GM12892 (cell line): ENCODE results near the gene LRRC4B.
"Not testable (repeated sequence)": the region's sequence is repeated elsewhere in the genome, so short reads cannot be mapped to it uniquely, and the experiment has no call there.

Experiments
- POLR2A ChIP-seq: IDR thresholded peaks from 2 replicates; pipeline ENCODE4 v1.6.1; 2011; ENCODE audit warnings: low read depth, low read length, control low read depth
- POLR2AphosphoS5 ChIP-seq: IDR thresholded peaks from 2 replicates; pipeline ENCODE4 v1.6.1; 2011; ENCODE audit warnings: low read depth, low read length, control low read depth

GRCh38 chr19:50604264-50605073, 36.2 kb upstream of the LRRC4B start:
- TF ChIP-seq POLR2AphosphoS5, POLR2A: not testable (repeated sequence)
